Fibroblast of skin of scalp (primary cell): ENCODE results near the gene S100PBP.

Source experiments
- DNase-seq: peaks from one replicate; pipeline ENCODE4 v3.0.0-alpha.2; 2013

Gene S100PBP

DNA sequence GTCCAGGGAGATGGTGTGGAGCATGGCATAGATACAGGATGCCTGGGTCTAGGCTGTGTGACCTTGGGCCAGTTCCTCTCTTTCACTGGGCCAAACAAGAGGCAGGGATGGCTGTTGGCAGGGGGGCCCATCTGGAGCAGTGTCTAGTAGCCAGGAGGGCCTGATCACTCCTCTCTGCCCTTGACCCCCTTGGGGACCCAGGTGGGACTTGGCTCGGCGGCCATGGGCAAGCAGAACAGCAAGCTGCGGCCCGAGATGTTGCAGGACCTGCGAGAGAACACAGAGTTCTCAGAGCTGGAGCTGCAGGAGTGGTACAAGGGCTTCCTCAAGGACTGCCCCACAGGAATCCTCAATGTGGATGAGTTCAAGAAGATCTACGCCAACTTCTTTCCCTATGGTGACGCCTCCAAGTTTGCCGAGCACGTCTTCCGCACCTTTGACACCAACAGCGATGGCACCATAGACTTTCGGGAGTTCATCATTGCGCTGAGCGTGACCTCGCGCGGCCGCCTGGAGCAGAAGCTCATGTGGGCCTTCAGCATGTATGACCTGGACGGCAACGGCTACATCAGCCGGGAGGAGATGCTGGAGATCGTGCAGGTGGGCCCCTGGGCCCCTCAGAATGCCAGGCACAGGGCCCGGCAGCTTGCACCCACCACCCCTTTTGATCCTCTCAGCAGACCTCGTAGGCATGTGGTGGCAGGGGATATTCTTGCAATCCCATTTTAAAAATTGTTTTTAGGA, 71.4 kb downstream of the S100PBP start:
- DNase-seq: no peak

DNA sequence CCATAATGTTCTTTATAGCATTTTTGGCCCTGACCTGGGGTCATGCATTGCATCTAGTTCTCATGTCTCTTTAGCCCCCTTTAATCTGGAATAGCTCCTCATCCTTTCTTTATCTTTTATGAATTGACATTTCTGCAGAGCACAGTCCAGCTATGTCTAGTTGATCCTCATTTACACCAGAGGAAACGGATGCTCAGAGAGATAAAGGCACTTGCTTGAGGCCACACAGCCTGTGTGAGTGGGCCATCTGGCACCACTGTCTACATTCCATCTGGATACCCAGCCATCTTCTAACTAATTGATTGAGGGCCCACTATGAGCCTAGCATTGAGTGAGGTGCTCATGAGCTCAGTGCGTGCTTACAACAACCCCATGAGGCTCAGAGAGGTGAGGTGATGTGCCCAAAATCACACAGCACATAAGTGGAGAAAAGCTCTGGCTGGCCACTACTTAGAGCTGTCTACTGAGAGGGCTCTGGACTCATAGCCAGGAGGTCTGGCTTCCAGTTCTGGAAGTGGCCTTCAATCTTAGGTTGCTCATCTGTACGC, 72.4 kb downstream of the S100PBP start:
- DNase-seq: no peak

GRCh38 chr1:32890516-32891240, 73.2 kb downstream of the S100PBP start:
- no peak for DNase-seq

- DNase-seq: no peak
These were observed 73.8 kb downstream of the S100PBP start for GRCh38 chr1:32891241-32891570.

DNA sequence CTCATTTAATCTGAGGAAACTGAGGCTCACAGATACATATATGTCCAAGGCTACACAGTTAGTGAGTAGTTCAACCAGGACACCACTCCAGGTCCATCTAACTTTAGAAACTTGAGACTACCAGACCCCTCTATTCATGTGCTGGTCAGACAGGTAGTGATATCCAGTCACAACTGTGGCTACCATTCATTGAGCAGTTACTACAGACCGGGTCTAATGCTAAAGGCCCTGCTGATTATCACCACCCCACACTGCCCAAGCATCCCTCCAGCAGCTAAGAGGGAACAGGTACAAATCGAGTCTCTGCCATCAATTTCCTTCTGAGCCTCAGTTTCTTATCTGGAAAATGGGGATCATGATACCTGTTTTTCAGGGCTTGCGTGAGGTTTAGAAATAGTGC, 74.2 kb downstream of the S100PBP start:
- no peak for DNase-seq

- peak; percentile 44 for DNase-seq
These were observed 75.1 kb downstream of the S100PBP start for GRCh38 chr1:32892368-32893197.

GRCh38 chr1:32893198-32894018, 76.0 kb downstream of the S100PBP start:
- DNase-seq: peak; percentile 27

- DNase-seq: no peak
These were observed 76.7 kb downstream of the S100PBP start for GRCh38 chr1:32894019-32894600.

GRCh38 chr1:32894681-32895080, 77.2 kb downstream of the S100PBP start:
- DNase-seq: no peak

DNA sequence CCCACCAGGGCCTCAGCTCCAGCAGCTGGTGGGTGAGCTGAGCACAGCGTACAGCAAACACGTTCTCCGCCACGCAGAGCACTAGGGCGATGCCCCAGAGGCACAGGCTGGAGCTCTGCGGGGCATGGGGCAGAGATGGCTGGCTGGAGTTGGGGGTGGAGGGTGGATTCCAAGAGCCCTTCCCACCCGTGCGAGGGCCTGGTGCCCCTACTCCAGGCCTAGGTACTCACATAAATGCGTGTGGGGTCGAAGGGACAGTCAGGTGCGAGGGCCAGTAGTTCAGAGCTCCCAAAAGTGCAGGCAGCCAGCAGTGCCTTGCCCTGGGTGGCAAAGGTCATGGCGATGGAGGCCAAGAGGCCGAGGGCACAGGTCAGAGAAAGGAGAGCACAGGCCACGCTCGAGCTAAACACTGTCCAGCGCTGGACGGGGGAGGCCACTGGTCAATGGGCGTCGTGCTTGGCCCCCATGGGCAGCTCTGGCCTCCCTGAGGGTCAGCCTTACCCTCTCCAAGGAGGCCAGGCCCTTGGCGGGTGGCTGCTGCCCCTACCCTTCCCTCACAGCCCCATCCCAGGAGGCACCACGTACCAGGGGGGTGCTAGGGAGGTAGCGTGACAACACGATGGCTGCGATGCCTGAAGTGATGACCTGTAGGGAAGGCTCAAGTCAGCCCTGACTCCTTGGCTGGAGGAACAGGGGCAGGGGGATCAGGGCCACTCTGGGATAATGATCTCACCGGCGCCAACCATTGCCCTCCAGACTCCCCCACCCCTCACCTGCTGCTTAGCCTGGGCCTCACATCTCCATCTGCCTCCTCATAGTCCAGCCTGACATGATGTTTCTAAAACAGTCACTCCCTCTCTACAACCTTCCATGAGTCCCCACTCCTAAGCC, 78.1 kb downstream of the S100PBP start:
- DNase-seq: no peak

DNA sequence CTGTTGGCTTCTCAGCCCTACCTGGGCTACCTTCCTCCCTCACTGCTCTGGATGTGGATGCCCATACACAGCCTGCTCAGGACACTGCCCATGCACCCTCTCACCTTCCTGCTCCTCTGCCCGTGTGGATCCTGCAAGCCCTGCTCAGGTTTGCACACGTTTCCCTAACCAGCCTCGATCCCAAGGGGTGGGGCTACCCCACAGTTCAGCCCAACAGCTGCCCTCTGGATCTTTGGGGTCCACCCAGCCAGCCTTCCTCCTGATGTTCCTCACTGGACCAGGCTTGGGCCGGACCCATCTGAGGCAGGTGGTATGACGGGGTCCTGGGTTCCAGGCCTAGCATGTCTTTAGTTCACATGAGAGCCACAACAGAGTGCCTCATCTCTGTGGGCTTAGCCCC, 79.0 kb downstream of the S100PBP start:
- no peak for DNase-seq

DNA sequence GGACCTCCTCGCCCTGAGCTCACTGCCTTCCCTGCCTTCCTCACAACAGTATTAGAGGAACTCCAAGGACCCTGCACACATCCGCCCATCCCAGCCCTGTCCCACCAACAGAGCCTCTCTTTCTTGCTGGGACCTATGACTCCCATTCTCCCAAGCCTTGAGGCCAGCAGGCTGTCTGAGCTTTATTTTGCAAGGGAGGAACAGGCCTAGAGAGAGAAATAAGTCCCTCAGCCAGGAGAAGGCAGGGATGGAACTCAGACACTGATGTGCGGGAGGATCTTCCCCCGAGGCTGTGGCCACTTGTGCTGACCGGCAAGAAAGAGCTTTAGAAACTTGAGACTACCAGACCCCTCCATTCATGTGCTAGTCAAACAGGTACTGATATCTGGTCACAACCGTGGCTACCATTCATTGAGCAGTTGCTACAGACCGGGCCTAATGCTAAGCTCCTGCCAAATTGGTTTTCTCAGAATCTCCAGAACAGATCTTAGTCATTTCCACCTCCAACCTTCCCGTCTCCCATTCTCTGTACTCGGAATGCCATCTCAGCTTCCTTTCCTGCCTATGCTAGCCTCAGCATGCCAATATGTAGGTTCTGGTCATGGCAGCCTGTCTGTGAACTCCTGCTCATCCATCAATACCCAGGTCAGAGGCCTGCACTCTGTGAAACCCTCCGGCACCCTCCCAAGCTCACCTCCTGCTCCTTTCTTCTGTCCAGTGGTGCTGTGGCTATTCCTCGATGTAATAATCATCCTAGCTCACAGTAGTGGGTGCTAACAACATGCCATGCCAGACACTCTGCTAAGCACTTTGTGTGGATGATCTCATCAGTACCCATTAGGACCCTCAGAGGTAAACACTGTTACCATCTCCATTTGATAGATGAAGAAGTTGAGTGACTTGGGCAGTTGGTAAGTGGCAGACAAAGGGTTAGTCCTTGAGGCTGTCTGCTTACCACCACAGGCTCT, 79.9 kb downstream of the S100PBP start:
- DNase-seq: no peak

DNA sequence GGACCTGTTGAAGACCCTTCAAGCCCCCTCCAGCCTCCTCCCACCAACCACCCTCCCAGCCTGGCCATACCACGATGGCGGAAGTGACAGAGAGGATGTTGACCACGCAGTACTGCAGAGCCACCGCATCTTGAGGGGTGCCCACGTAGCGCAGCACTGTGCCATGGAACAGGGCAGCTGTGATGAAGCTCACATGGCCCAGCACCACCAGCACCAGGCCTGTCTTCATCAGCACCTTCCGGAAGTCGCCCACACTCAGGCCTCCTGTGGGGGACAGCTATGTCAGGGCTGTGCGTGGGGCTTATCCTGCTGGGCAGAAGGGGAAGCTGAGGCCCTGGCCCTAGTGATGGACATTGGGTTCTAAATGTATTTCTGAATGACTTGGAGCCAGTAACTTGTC, 80.6 kb downstream of the S100PBP start:
- DNase-seq: no peak

GRCh38 chr1:32898958-32899357, 81.5 kb downstream of the S100PBP start:
- DNase-seq: no peak

DNA sequence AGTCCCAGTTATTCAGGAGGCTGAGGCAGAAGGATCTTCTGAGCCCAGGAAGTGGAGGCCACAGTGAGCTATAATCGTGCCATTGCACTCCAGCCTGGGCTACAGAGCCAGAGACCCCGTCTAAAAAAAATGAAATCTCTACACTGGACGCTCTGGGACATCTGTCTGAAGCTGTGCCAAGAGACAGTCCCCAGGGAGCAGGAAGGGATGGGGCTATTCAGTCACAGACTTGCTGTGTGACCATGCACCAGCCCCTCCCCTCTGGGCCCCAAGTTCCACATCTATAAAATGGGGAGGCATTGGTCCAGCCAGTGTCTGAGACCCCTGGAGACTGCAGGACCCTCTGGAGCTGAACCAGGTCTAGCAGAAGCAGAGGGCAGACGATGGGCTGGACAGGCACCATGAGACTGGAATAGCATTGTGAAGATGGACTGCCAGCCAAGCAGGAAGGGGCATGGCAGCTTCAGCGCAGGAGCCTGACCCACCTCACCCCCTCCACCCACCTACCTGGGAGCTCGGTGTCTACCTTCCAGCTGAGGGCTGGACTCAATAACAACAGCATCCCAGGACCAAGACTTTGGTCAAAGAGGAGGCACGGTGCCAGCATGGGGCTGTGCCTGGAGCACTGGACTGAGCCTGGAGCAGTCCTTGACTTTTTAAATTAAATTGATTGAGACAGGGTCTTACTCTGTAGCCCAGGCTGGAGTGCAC, 82.3 kb downstream of the S100PBP start:
- DNase-seq: no peak

GRCh38 chr1:32900371-32900955, 83.0 kb downstream of the S100PBP start:
- DNase-seq: no peak

- no peak for DNase-seq
These were observed 83.7 kb downstream of the S100PBP start, which contains the start of gene TMEM54 for GRCh38 chr1:32900956-32901822. Gene TMEM54, minus strand, starts transcription at chr1:32901389. Its CDS starts 151 bp downstream, at chr1:32901238.
